ENCODE data around the gene ATXN1.
"Not testable (repeated sequence)": the region's sequence is repeated elsewhere in the genome, so short reads cannot be mapped to it uniquely, and the experiment has no call there.

The ATXN1 gene

GRCh38 chr6:16718356-16718755, 42.9 kb downstream of the ATXN1 start:
- DNase-seq: no peak

DNA sequence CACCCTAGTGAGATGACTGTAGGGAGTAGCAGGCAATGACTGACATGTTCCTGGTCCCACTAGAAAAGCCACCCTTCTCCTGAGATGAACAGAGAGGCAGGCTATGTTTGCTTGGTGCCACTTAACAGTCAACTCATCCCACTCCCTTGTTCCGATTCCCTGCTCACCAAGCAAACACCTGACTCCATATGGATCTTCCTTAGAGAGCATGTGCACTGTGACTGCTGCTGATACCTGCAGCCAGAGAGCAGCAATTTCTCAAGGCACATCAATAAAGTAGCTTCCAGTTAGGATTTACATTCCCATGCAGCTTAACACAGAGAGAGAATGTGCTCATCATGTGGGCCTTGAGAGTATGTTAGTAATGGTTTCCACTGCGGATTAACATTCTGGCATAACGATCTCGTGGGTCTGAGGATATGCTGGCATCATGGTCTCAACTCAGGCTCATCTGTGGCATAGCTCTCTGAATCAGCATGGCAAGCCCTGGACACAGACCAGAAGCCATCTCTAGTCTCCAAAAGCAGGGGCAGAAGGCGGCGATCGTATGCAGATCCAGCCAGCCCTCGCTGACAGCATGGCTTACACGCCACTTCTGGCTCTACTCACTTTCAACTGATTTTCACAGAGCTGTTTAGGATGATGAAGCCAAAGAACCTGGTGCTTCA, 43.9 kb downstream of the ATXN1 start:
- DNase-seq: no peak

GRCh38 chr6:16716321-16716858, 44.9 kb downstream of the ATXN1 start:
- DNase-seq: no peak

DNA sequence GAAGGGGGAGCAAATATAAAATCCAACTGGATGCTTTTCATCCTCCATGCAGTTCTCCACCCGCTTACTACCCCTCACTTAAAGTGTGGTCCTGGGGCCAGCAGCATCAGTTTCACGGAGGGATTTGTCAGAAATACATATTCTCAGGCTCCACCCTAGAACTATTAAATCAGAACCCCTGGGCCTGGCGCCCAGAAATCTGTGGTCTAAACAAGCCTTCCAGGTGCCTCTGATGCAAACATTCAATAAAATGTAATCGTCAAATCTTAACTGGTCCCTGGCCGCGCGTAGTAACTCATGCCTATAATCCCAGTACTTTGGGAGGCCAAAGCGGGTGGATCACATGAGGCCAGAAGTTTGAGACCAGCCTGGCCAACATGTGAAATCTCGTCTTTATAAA, 47.7 kb downstream of the ATXN1 start:
- no peak for DNase-seq

- DNase-seq: peak; percentile 84
Observed at GRCh38 chr6:16712931-16713484, 48.3 kb downstream of the ATXN1 start.

DNA sequence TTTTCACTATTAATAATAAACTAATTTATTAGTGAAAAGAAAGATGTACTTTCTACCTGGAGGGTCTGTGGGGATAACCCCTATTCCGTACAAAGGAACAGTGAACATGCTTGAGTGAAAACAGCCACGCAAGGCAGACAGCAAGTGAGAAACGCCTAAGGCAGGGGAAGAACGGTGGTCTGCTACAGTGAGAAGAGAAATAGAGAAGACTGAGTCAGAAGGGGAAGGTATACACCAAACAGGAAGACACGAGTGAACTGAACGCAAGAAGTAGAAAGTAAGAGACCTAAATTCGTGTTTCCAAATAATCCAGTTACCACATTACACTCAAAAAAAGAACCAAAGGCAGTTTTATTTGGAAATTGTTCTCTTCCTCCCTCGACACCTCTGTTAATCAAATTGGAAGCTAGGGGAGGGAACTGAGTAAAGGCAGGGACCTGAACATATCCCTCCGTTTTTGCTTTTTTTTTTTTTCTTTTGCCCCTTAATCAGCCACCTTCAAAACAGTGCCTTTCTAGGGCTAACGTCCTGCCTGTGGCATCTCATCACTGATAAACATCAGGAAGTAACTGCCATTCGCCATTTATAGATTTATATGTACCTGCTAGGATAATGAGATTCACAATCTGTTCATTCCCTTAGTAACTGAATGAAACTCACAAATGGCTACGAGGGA, 48.9 kb downstream of the ATXN1 start:
- DNase-seq: peak; percentile 43

DNA sequence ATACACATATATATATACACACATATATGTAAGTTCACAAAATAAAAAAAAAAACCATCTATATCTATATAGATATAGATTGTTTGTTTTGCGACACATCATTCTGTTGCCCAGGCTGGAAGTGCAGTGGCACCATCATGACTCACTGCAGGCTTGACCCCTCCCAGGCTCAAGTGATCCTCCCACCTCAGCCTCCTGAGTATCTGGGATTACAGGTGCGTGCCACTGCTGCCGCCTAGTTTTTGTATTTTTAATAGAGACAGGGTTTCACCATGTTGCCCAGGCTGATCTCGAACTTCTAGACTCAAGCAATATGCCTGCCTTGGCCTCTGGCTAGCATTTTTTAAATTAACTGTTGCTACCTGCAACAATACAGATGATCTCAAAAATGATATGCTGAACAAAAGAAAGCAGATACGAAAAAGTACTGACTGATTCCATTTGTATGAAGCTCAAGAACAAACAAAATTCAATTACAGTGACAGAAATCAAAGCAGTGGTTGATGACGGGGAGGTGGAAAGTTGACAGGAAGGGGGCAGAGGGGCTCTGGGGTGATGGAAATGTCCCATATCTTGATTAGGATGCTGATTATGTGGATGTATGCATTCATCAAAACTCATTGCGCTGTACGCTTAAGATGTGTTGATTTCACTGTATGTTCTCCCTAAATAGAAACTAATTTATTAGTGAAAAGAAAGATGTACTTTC, 49.6 kb downstream of the ATXN1 start:
- no peak for DNase-seq

GRCh38 chr6:16706911-16707783, 54.1 kb downstream of the ATXN1 start:
- DNase-seq: peak; percentile 39

DNA sequence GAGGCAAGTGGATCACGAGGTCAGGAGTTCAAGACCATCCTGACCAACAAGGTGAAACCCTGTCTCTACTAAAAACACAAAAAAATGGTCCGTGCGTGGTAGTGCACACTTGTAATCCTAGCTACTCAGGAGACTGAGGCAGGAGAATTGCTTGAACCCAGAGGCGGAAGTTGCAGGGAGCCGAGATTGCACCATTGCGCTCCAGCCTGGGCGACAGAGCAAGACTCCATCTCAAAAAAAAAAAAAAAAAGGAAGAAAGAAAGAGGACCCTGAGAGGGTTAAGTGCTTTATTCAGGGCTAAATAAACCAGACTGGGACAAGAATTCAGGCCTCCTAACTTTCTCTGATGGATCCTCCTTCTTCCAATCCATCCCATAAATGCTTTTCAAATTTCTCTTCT, 54.8 kb downstream of the ATXN1 start:
- DNase-seq: not testable (repeated sequence)

DNA sequence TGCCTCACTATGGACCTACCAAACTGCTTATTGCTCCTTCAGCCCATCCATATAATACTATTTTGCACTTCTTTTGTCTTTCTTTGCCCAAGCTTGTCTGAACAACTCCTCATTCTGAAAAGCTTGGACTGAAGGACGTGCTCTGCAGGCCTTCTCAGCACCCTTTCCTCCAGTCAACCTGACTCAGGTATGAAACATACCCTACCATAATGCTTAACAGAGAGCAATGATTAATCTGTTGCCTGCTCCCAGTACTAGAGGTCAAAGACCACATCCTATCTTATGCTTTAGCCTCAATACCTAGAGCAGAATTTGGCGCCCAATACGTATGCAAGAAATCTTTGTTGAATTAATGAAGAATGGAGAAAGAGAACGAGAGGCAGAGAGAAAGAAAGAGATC, 55.2 kb downstream of the ATXN1 start:
- DNase-seq: no peak

GRCh38 chr6:16705081-16705993, 55.9 kb downstream of the ATXN1 start:
- no peak for DNase-seq

DNA sequence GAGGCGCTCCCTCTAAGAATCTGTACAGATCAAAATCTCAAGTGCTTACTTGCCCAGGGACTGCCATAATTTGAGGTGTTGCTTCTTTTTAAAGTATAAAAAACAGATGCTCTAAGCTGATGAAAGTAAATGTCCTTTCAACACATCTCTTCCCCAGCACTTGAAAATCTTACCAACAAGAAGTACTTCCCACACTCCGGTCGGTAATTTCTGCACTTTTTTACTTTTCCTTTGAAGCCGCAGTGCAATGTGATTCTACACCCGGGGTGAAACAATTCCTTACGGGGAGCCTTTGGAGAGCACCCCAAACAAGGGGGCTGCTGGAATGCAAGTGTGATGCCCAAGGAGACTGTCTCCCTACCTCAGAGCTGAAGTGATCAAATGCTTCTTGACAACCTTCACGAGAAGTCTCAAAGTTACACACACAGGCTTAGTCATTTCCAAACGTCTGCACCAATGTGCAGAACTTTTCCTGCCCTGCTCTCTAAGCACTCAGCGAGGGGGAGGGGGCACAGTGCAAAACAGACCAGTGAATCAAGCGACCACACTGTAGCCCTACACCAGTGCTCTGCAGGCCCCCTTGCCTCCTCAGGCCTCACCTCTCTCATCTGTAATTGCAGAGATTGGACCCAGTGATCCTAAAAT, 56.7 kb downstream of the ATXN1 start:
- no peak for DNase-seq

DNA sequence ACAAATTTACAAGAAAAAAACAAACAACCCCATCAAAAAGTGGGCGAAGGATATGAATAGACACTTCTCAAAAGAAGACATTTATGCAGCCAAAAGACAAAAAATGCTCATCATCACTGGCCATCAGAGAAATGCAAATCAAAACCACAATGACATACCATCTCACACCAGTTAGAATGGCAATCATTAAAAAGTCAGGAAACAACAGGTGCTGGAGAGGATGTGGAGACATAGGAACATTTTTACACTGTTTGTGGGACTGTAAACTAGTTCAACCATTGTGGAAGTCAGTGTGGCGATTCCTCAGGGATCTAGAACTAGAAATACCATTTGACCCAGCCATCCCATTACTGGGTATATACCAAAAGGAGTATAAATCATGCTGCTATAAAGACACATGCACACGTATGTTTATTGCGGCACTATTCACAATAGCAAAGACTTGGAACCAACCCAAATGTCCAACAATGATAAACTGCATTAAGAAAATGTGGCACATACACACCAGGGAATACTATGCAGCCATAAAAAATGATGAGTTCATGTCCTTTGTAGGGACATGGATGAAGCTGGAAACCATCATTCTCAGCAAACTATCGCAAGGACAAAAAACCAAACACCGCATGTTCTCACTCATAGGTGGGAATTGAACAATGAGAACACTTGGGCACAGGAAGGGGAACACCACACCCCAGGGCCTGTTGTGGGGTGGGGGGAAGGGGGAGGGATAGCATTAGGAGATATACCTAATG, 58.5 kb downstream of the ATXN1 start:
- DNase-seq: not testable (repeated sequence)

GRCh38 chr6:16700916-16701234, 60.4 kb downstream of the ATXN1 start:
- DNase-seq: no peak

DNA sequence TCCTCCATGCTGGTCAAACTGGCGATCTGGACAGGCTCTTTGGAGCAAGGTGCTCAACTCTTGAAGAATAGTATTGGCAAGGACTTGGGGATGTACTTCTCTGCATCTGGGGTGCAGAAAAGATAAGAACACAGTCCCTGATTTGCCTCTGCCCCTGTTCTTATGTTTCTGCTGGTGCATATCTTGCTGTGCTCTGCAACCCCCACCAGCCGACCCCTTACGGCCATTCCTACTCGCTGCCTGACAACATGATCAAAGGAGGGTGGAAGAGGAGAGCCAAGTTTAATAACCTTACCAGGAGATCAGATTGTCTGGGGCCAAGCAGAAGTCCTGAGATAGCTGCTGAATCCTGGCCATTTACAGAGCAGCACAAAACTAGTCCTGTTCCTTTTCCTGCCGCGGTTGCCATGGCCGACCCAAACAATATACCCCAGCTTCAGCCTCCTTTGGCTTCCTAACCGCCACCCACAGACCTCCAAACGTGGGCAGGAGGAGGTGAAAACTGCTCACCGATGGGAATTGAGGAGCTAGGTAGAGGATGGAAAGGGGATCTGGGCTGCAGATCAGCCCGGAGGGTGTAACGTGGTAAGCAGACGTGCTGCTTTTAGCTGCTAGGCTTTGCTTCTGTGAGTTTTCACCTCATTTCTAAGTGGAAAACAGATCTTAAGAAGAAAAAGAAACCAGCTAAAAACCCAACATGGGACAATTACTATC, 60.9 kb downstream of the ATXN1 start:
- peak; percentile 40 for DNase-seq

- no peak for DNase-seq
Observed at GRCh38 chr6:16698997-16699868, 62.0 kb downstream of the ATXN1 start.

GRCh38 chr6:16698162-16698533, 63.1 kb downstream of the ATXN1 start:
- no peak for DNase-seq

GRCh38 chr6:16697437-16698161, 63.7 kb downstream of the ATXN1 start:
- no peak for DNase-seq
